Endothelial cell (in vitro differentiated cells): ENCODE results near the gene FOXL3. TPM values are rescaled to one million over a fixed set of nuclear protein-coding genes. Genes with fewer than 3 reads are reported as not detected.

Experiments used
- DNase-seq: peaks from one replicate; pipeline ENCODE4 v3.0.0; 2021; ENCODE audit warnings: low spot score
- H3K27ac Mint-ChIP-seq: one replicate; pipeline ENCODE4 v1.8.0; 2021; ENCODE audit warnings: mixed read lengths, inconsistent platforms; ENCODE audit not compliant: unreplicated experiment
- H3K27me3 Mint-ChIP-seq: one replicate; pipeline ENCODE4 v1.8.0; 2021; ENCODE audit warnings: mild to moderate bottlenecking, moderate library complexity, mixed read lengths, inconsistent platforms; ENCODE audit not compliant: unreplicated experiment
- H3K36me3 Mint-ChIP-seq: one replicate; pipeline ENCODE4 v1.8.0; 2021; ENCODE audit warnings: mild to moderate bottlenecking, low read depth, mixed read lengths, inconsistent platforms; ENCODE audit not compliant: unreplicated experiment
- H3K4me1 Mint-ChIP-seq: one replicate; pipeline ENCODE4 v1.8.0; 2021; ENCODE audit warnings: mild to moderate bottlenecking, mixed read lengths, inconsistent platforms; ENCODE audit not compliant: unreplicated experiment
- H3K4me3 Mint-ChIP-seq: one replicate; pipeline ENCODE4 v1.8.0; 2021; ENCODE audit warnings: mild to moderate bottlenecking, mixed read lengths, inconsistent platforms; ENCODE audit not compliant: unreplicated experiment
- H3K9me3 Mint-ChIP-seq: one replicate; pipeline ENCODE4 v1.8.0; 2021; ENCODE audit warnings: mixed read lengths, inconsistent platforms; ENCODE audit not compliant: unreplicated experiment
- CTCF ChIP-seq: fragments of 200-600 bp; sonication (generic); IDR thresholded peaks from one replicate; pipeline ENCODE4 v1.5.0; 2021; ENCODE audit warnings: antibody characterized with exemption; ENCODE audit not compliant: unreplicated experiment
- total RNA-seq: library from RNA; stranded (reverse); fragmentation: NEBNext Ultra II Directional; extraction: Animal tissue kit (Norgen Biotek cat#: 25700); gene quantifications from one replicate; pipeline ENCODE4 v1.2.1, GENCODE V29; 2021; ENCODE audit not compliant: unreplicated experiment

FOXL3 gene
- total RNA-seq, 1 donor from 2014 or later, result not detected

GRCh38 chr7:247636-248035 is 42.3 kb upstream of the FOXL3 start:
- no peak overlapping the region for H3K4me3 Mint-ChIP-seq
- TF ChIP-seq CTCF, result no peak
- H3K4me1 Mint-ChIP-seq, result no peaks in the 10 kb centered on the region
- H3K9me3 Mint-ChIP-seq, result no peaks in the 10 kb centered on the region
- DNase-seq, result no peak
- H3K27ac Mint-ChIP-seq, result no peak overlapping the region
- H3K27me3 Mint-ChIP-seq, result peaks cover 1% of the 10 kb centered on the region
- H3K36me3 Mint-ChIP-seq, result peaks cover 4% of the 10 kb centered on the region

- H3K4me1 Mint-ChIP-seq, result no peaks in the 10 kb centered on the region
- DNase-seq, result no peak
- H3K27me3 Mint-ChIP-seq, result peaks cover 1% of the 10 kb centered on the region
- TF ChIP-seq CTCF, result no peak
- H3K9me3 Mint-ChIP-seq, result no peaks in the 10 kb centered on the region
- no peak overlapping the region for H3K27ac Mint-ChIP-seq
- no peak overlapping the region for H3K4me3 Mint-ChIP-seq
- peaks cover 4% of the 10 kb centered on the region for H3K36me3 Mint-ChIP-seq
Observed at GRCh38 chr7:248732-249435, 41.1 kb upstream of the FOXL3 start.

GRCh38 chr7:249989-250388 is 40.0 kb upstream of the FOXL3 start:
- H3K27me3 Mint-ChIP-seq, result peaks cover 3% of the 10 kb centered on the region
- no peak overlapping the region for H3K27ac Mint-ChIP-seq
- no peak overlapping the region for H3K4me3 Mint-ChIP-seq
- peaks cover 3% of the 10 kb centered on the region for H3K9me3 Mint-ChIP-seq
- DNase-seq, result no peak
- TF ChIP-seq CTCF, result no peak
- H3K36me3 Mint-ChIP-seq, result peaks cover 8% of the 10 kb centered on the region
- no peaks in the 10 kb centered on the region for H3K4me1 Mint-ChIP-seq

- TF ChIP-seq CTCF, result no peak
- H3K4me1 Mint-ChIP-seq, result no peaks in the 10 kb centered on the region
- H3K27me3 Mint-ChIP-seq, result peaks cover 3% of the 10 kb centered on the region
- H3K36me3 Mint-ChIP-seq, result peaks cover 12% of the 10 kb centered on the region
- no peak for DNase-seq
- H3K27ac Mint-ChIP-seq, result no peak overlapping the region
- no peak overlapping the region for H3K4me3 Mint-ChIP-seq
- H3K9me3 Mint-ChIP-seq, result peaks cover 4% of the 10 kb centered on the region
Observed at GRCh38 chr7:250523-250922, 39.4 kb upstream of the FOXL3 start.

- Mint-ChIP-seq H3K9me3 (peaks cover 4% of the 10 kb centered on the region), H3K4me3 (no peak overlapping the region), H3K4me1 (no peaks in the 10 kb centered on the region), H3K27ac (no peak overlapping the region), H3K36me3 (peaks cover 12% of the 10 kb centered on the region), H3K27me3 (peaks cover 3% of the 10 kb centered on the region)
- no peak for TF ChIP-seq CTCF
- DNase-seq, result no peak
Observed at GRCh38 chr7:251005-251404, 39.0 kb upstream of the FOXL3 start.
